GM12873 (cell line): ENCODE data around the gene TINAG.

Experiments used
- CTCF ChIP-seq: IDR thresholded peaks from 2 replicates; pipeline ENCODE4 v1.5.1; 2012; ENCODE audit warnings: low read depth, mild to moderate bottlenecking, moderate library complexity, low read length, control low read depth; ENCODE audit not compliant: insufficient read depth; ENCODE audit errors: missing control alignments

The TINAG gene

DNA sequence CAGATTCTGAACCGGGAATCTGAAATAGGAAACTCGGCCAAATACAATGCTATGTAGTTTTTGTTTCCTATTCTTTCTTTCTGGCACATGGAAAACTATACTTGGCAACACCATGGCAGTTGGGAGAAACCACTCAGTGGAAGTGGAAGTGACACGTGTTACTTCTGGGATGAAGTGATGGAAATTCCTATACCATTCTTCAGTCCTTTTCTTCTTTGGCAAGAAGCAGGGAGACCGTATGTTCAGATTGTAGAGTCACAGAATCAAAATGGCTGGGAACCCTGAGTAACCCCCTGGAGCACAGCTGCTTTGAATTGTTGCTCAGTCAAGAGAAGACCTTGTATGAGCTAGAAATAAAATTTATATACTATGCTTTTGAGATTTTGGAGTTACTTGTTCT, 18.8 kb upstream of the TINAG start:
- no peak for TF ChIP-seq CTCF

DNA sequence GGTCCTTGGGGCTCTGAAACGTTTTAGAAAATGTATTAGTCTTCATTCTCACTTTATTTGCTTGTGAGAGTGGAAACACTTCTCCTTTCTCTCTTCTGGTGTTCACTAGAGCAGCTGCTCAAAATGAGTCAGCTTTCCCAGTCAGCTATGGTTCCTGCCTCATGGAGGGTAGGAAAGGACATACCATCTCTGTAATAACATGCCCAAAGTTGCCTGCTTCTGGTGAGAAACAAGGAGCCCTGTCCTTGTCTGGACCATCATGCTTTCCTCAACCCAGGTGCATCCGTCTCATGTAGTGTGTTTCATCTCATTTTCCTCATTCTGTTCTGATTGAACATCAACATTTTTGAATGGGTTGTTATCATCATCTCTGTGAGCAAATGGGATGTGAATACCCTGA, 17.1 kb upstream of the TINAG start:
- TF ChIP-seq CTCF: no peak

GRCh38 chr6:54291738-54292137, 16.5 kb upstream of the TINAG start:
- no peak for TF ChIP-seq CTCF

DNA sequence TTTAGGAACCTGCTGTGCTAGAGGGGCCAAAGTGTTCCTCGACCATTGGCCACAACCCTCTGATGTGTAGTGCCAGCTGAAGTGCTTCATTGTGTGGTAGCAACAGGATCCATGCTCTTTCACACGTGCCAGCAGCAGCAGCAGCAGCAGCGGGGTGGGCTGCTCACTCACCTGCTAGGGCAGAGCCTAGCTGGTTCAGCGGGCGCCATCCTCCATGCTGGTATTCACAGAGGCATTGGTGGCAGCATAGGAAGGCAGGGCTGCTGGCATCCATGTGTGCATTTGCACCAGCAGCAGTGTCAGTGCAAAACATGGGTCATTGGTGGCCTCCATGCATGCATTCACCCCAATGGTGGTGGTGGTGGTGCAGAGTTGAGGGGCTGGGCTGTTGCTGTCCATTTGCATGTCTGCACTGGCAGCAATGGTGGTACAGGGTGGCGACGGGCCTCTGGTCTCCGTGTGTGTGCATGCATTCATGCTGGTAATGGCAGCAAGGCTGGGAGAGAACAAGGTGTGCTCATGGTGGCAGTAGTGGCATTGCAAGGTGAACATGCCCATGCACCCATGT, 13.2 kb upstream of the TINAG start:
- TF ChIP-seq CTCF: no peak

DNA sequence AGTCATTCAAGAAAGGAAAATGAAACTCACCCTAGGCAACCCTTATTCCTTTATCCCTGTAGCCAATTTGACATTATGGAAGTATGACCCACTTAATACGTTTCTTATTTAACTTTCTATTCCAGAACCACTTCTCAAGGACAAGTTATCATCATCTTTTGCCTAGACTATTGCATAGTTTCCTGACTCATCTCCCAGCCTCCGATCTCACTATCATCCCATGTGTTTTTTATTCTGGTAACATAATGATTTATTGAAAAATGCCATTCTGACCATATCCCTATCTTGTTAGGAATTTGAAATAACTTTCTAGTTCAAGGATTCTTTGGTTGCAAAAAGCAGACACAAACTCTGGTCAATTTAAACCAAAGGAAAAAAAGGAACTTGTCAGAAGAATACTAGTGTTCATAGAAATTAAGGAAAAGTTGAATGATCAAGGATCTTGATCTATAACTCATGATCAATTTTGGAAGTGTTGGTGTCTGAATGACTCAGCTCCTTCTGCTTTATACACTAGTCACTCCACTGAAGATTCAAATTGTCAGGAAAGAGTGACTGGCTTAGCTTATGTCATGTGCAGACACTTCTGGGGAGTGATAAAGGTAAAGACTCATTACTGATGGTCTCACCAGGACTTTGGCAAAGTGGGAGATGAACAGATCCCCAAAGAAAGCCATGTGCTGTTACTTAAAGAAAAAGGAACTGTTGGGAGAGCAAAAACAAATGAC, 8.5 kb upstream of the TINAG start:
- no peak for TF ChIP-seq CTCF

DNA sequence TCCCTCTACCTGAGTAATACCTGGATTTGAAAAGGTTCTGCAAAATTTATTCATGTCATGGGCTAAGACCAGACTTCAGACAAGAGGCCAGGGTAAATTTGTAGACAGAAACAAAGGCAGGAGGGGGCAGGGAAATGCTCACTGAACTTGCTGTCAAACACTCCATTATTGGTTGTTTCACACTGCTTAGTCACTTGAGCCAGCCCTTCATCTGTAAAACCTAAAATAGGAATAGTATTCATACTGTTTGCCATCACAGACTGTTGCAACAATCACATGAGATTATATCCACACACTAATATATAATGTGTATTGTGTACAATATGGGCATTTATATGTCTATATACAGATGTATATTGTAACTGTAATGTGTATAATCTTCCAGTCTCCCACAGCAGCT, 6.5 kb upstream of the TINAG start:
- no peak for TF ChIP-seq CTCF

- TF ChIP-seq CTCF: no peak
These were observed 766 bp upstream of the TINAG start for GRCh38 chr6:54307439-54307910.
